GM18498 (cell line): ENCODE measurements around the gene FAM120C.
A peak's percentile ranks its signal among the peaks of the same experiment; 100 is the strongest.

Experiments used
- ATAC-seq: cut with Tn5 transposase; IDR thresholded peaks from one replicate; pipeline ENCODE4 v1.9.1; 2021; ENCODE audit warnings: mild to moderate bottlenecking, moderate library complexity; ENCODE audit not compliant: unreplicated experiment

FAM120C gene

GRCh38 chrX:54044126-54044876 lies 138.8 kb downstream of the FAM120C start, which contains the start of gene PHF8:
PHF8 (minus strand) TSS chrX:54044473; CDS start chrX:54042728, 1,745 bp downstream.
- ATAC-seq: peak; percentile 86

- ATAC-seq: peak; percentile 22
These were observed 139.4 kb downstream of the FAM120C start for GRCh38 chrX:54043541-54044125.

GRCh38 chrX:54043056-54043455 lies 140.0 kb downstream of the FAM120C start:
- no peak for ATAC-seq

GRCh38 chrX:54042609-54043021 lies 140.4 kb downstream of the FAM120C start:
- no peak for ATAC-seq

GRCh38 chrX:54030329-54030728 lies 152.7 kb downstream of the FAM120C start:
- no peak for ATAC-seq

GRCh38 chrX:54029529-54030143 lies 153.4 kb downstream of the FAM120C start:
- no peak for ATAC-seq

- ATAC-seq: no peak
These were observed 158.7 kb downstream of the FAM120C start for GRCh38 chrX:54024350-54024749.
